ENCODE data around the gene ATXN7L1. TPM values are rescaled to one million over a fixed set of nuclear protein-coding genes. Genes with fewer than 3 reads are reported as not detected.

The ATXN7L1 gene
- total and polyA plus RNA-seq, 2 donors (not counting 1 experiment from before 2014, with no cell fraction given), result 7.1 to 40.6 TPM

DNA sequence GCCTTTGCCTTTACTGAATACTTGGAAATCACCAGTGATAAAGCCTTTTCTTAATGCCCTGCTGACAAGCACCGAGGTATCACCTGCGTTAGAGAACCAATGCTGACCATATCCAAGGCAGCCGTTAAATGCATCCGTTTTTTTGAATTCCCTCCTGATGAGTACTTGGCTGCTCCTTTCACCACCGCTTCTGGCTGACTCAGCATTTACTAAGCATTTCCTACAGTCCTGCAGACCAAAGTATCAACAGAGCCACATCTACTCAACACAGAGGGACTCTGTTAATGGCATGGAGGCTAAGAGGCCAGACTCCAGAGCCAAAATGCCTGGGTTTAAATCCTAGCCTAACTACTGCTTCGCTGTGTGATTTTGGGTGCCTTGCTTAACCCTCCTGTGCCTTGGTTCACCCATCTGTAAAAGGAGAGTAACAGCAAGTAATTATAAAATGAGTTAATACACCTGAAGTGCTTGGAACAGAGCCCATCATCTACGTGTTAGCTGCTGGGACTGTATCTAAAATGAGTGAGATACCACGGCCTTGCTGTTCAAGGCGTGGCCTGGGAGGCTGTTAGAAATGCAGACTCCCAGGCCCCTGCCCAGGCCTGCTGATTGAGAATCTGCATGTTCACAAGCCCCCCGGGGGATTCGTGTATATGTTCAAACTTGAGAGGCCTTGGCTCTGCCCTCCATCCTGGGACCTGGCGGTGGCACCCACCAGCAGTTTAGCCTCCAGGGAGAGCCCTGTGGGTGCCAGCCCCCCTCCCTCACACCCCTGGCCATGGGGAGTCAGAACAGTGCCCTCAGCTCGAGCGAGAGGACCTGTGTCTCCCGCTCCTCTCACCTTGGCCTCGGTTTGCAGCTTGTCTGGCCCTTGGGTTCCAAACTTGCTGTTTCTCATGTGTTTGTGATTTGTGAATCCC, 264.3 kb downstream of the ATXN7L1 start:
- TF ChIP-seq, protein P1, sequence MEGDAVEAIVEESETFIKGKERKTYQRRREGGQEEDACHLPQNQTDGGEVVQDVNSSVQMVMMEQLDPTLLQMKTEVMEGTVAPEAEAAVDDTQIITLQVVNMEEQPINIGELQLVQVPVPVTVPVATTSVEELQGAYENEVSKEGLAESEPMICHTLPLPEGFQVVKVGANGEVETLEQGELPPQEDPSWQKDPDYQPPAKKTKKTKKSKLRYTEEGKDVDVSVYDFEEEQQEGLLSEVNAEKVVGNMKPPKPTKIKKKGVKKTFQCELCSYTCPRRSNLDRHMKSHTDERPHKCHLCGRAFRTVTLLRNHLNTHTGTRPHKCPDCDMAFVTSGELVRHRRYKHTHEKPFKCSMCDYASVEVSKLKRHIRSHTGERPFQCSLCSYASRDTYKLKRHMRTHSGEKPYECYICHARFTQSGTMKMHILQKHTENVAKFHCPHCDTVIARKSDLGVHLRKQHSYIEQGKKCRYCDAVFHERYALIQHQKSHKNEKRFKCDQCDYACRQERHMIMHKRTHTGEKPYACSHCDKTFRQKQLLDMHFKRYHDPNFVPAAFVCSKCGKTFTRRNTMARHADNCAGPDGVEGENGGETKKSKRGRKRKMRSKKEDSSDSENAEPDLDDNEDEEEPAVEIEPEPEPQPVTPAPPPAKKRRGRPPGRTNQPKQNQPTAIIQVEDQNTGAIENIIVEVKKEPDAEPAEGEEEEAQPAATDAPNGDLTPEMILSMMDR (IDR thresholded peaks at IDR 0.05), result no peak
- no peak for TF ChIP-seq EZH2 (IDR thresholded peaks at IDR 0.05; ENCODE audit: borderline replicate concordance, insufficient read depth, low read depth, low read length, poor library complexity, severe bottlenecking)
- ChIA-PET CTCF (no interaction called here), POLR2A (no interaction called here)
- Mint-ChIP-seq H3K9me3 (ENCODE audit: insufficient read depth) (no peaks in the 10 kb centered on the region), H3K4me3 (no peak overlapping the region), H3K27me3 (no peaks in the 10 kb centered on the region), H3K4me1 (no peaks in the 10 kb centered on the region), H3K27ac (no peak overlapping the region)
- no peaks in the 10 kb centered on the region for H3K9me3 ChIP-seq (ENCODE audit: control extremely low read depth in 1 of 3, control insufficient read depth in 2 of 3, insufficient read depth in 1 of 3, low read length in 2 of 3)
- intact Hi-C loops (cut with micrococcal nuclease), result no loop called here
- WGBS (ENCODE audit: insufficient coverage), result 96% methylated on average over 12 of the region's 16 CpGs
- H3K27me3 ChIP-seq (replicated peaks in 1 of 4; ENCODE audit: control extremely low read depth in 1 of 4, control insufficient read depth in 3 of 4, insufficient read depth in 4 of 4, low read length in 3 of 4), result no peaks in the 10 kb centered on the region
- DNase-seq (no peak), ATAC-seq (ENCODE audit: low read depth) (no peak)
- H3K4me3 ChIP-seq (ENCODE audit: control extremely low read depth in 1 of 5, extremely low read depth in 1 of 5, insufficient read depth in 1 of 5, low read depth in 2 of 5, low read length in 4 of 5), result no peak overlapping the region
- H3K36me3 ChIP-seq (replicated peaks in 1 of 2; ENCODE audit: control extremely low read depth in 1 of 2, control insufficient read depth in 1 of 2, extremely low read depth in 1 of 2, insufficient read depth in 2 of 2, low read length in 1 of 2), result peaks cover 0 to 41% of the 10 kb centered on the region in 2 experiments
- no peaks in the 10 kb centered on the region for H3K79me2 ChIP-seq (ENCODE audit: control insufficient read depth, insufficient read depth, low read length)
- no peaks in the 10 kb centered on the region for H4K20me1 ChIP-seq (ENCODE audit: control insufficient read depth, insufficient read depth, low read length, poor library complexity, severe bottlenecking)
- H3K4me2 ChIP-seq (replicated peaks; ENCODE audit: low read depth, low read length, poor library complexity, severe bottlenecking), result no peak overlapping the region
- no peaks in the 10 kb centered on the region for H3K4me1 ChIP-seq (ENCODE audit: control insufficient read depth in 2 of 2, insufficient read depth in 2 of 2, low read length in 2 of 2)
- H3K27ac ChIP-seq (ENCODE audit: low read length in 2 of 2), result no peak overlapping the region
- no peak overlapping the region for H3K9ac ChIP-seq (ENCODE audit: low read length)
- H2AFZ ChIP-seq (ENCODE audit: insufficient read depth, low read depth, low read length, poor library complexity, severe bottlenecking), result no peak overlapping the region
